T-cell (primary cell): ENCODE measurements around the gene CFTR. TPM values are rescaled to one million over a fixed set of nuclear protein-coding genes. Genes with fewer than 3 reads are reported as not detected.

Experiments
- ATAC-seq, 4 experiments: fragments of 200-7000 bp in 3 of 4; fragments of 150-1000 bp in 1 of 4; cut with Tn5 transposase; replicated peaks in 1 of 4; 1 replicate in 3 of 4; 2 replicates in 1 of 4; pipeline ENCODE4 v1.10.0; 2021; ENCODE audit warnings: moderate library complexity in 3 of 4, mild to moderate bottlenecking in 2 of 4, moderate number of reproducible peaks in 1 of 4
- CTCF ChIA-PET, 2 donors: fragments of 300-600 bp; sonication (Branson Sonifier 250); formaldehyde crosslinking; loops; one replicate each; lab custom pipeline; 2022; ENCODE audit warnings: antibody characterized with exemption in 2 of 2; lab: Charles Lee
- POLR2A ChIA-PET, 2 donors: fragments of 300-600 bp; sonication (Branson Sonifier 250); formaldehyde crosslinking; loops; one replicate each; lab custom pipeline; 2022; ENCODE audit warnings: antibody characterized with exemption in 2 of 2; lab: Charles Lee
- DNase-seq, 35 experiments: peaks; one replicate each; pipeline versions ENCODE4 v3.0.0 to v3.0.0-alpha.2; 2013 to 2023
- H3K27ac ChIP-seq: one replicate; pipeline ENCODE4 v1.5.1; 2013; ENCODE audit warnings: low read length
- H3K27me3 ChIP-seq, 2 experiments: replicated peaks in 1 of 2; 1 replicate in 1 of 2; 2 replicates in 1 of 2; pipeline versions ENCODE4 v1.6.1 to v1.7.0; 2013; ENCODE audit warnings: low read length in 1 of 2, mixed read lengths in 1 of 2; ENCODE audit not compliant: control insufficient read depth in 2 of 2, insufficient read depth in 2 of 2; ENCODE audit errors: extremely low read depth in 1 of 2
- H3K36me3 ChIP-seq, 2 donors: 1 replicate in 1 of 2; 2 replicates in 1 of 2; pipeline versions ENCODE4 v1.6.1 to v1.7.0; 2013; ENCODE audit warnings: low read length in 1 of 2; ENCODE audit not compliant: control insufficient read depth in 2 of 2, insufficient read depth in 1 of 2; ENCODE audit errors: extremely low read depth in 1 of 2
- H3K4me1 ChIP-seq, 2 experiments: 1 replicate in 1 of 2; 2 replicates in 1 of 2; pipeline versions ENCODE4 v1.6.1 to v1.7.0; 2013; ENCODE audit warnings: low read length in 2 of 2, mixed read lengths in 1 of 2; ENCODE audit not compliant: insufficient read depth in 2 of 2, control insufficient read depth in 1 of 2; ENCODE audit errors: extremely low read depth in 1 of 2
- H3K4me3 ChIP-seq, 2 donors: 1 replicate in 1 of 2; 2 replicates in 1 of 2; pipeline versions ENCODE4 v1.5.1 to v1.7.0; 2013; ENCODE audit warnings: mild to moderate bottlenecking in 2 of 2, low read length in 1 of 2, moderate library complexity in 1 of 2; ENCODE audit not compliant: control insufficient read depth in 1 of 2; ENCODE audit errors: extremely low read depth in 1 of 2
- H3K9me3 ChIP-seq: 2 replicates; pipeline ENCODE4 v1.7.0; 2013
- H3K27ac Mint-ChIP-seq, 2 donors: one replicate each; pipeline ENCODE4 v1.8.0; 2020 to 2021; ENCODE audit warnings: mild to moderate bottlenecking in 2 of 2, mixed read lengths in 2 of 2
- H3K27me3 Mint-ChIP-seq, 2 donors: one replicate each; pipeline ENCODE4 v1.8.0; 2021 to 2022; ENCODE audit warnings: mixed read lengths in 2 of 2
- H3K36me3 Mint-ChIP-seq: one replicate; pipeline ENCODE4 v1.8.0; 2021; ENCODE audit warnings: mixed read lengths
- H3K4me1 Mint-ChIP-seq, 3 donors: one replicate each; pipeline ENCODE4 v1.8.0; 2020 to 2022; ENCODE audit warnings: mixed read lengths in 3 of 3, mild to moderate bottlenecking in 1 of 3
- H3K4me3 Mint-ChIP-seq, 3 donors: one replicate each; pipeline ENCODE4 v1.8.0; 2020 to 2022; ENCODE audit warnings: mild to moderate bottlenecking in 3 of 3, mixed read lengths in 3 of 3, moderate library complexity in 3 of 3
- H3K9me3 Mint-ChIP-seq, 3 donors: one replicate each; pipeline ENCODE4 v1.8.0; 2020 to 2022; ENCODE audit warnings: mixed read lengths in 3 of 3
- WGBS: methylation state at CpG from one replicate; pipeline ENCODE4 v1.1.5; 2013; ENCODE audit warnings: missing lambda C conversion rate; ENCODE audit not compliant: insufficient coverage; 5-methylcytosine and 5-hydroxymethylcytosine counted together
- total RNA-seq, 35 experiments: library from RNA in 6 of 35; stranded (reverse) in 6 of 35; fragments of 120-200 nt in 1 of 35; gene quantifications; one replicate each; pipeline versions ENCODE4 v1.2.1 to v1.2.4 and lab custom pipeline; 2013 to 2026

CFTR gene
- total RNA-seq, 5 donors from 2014 or later (not counting 1 experiment from before 2014, with no cell fraction given), result 0.44 to 0.53 (median 0.47) TPM; not detected in 2

DNA sequence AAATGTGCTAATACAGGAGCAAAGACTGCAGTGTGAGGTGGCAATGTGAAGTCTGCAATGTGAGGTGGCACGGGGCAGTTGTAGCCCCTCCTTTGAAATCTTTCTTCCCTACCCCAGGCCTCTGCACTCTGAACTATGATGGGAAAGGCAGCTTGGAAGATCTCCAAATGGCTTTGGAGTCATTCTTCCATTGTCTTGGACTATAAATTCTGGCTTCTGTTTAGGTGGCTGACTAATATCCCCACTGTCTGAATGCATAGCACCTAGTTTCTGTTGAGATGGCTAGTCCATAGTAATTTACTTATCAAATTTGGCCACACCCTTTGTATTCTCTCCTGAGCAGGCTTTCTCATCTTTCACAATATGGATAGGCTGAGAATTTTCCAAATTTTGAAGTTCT, 175.0 kb downstream of the CFTR start:
- H3K36me3 ChIP-seq, result no peaks in the 10 kb centered on the region
- Mint-ChIP-seq H3K4me1 (no peaks in the 10 kb centered on the region), H3K27ac (no peak overlapping the region), H3K4me3 (no peak overlapping the region), H3K9me3 (peaks cover 0 to 6% (median 4%) of the 10 kb centered on the region in 3 donors), H3K36me3 (no peaks in the 10 kb centered on the region), H3K27me3 (no peaks in the 10 kb centered on the region)
- no peaks in the 10 kb centered on the region for H3K27me3 ChIP-seq
- H3K4me1 ChIP-seq, result no peaks in the 10 kb centered on the region
- ATAC-seq (no peak), DNase-seq (no peak)
- WGBS, result no CpG with 5 or more reads among the region's 1 CpG
- H3K4me3 ChIP-seq, result no peak overlapping the region
- ChIA-PET POLR2A (no interaction called here), CTCF (no interaction called here)
- H3K27ac ChIP-seq, result no peak overlapping the region
- no peaks in the 10 kb centered on the region for H3K9me3 ChIP-seq

GRCh38 chr7:117656806-117657205, 177.0 kb downstream of the CFTR start:
- H3K27me3 Mint-ChIP-seq, result no peaks in the 10 kb centered on the region
- Histone ChIP-seq H3K9me3 (no peaks in the 10 kb centered on the region), H3K27me3 (no peaks in the 10 kb centered on the region), H3K36me3 (no peaks in the 10 kb centered on the region), H3K4me1 (no peaks in the 10 kb centered on the region), H3K27ac (no peak overlapping the region), H3K4me3 (no peak overlapping the region)
- WGBS, result no CpG with 5 or more reads among the region's 2 CpGs
- no peak for DNase-seq
- no peaks in the 10 kb centered on the region for H3K36me3 Mint-ChIP-seq
- no peak overlapping the region for H3K4me3 Mint-ChIP-seq
- peaks cover 0 to 6% (median 0%) of the 10 kb centered on the region in 3 donors for H3K9me3 Mint-ChIP-seq
- H3K4me1 Mint-ChIP-seq, result no peaks in the 10 kb centered on the region
- H3K27ac Mint-ChIP-seq, result no peak overlapping the region
- ChIA-PET CTCF (no interaction called here), POLR2A (no interaction called here)
- ATAC-seq, result no peak

- no peak overlapping the region for H3K4me3 Mint-ChIP-seq
- no peak for DNase-seq
- H3K27ac Mint-ChIP-seq, result no peak overlapping the region
- ATAC-seq, result no peak
- Histone ChIP-seq H3K9me3 (no peaks in the 10 kb centered on the region), H3K36me3 (no peaks in the 10 kb centered on the region), H3K4me3 (no peak overlapping the region), H3K4me1 (no peaks in the 10 kb centered on the region), H3K27me3 (no peaks in the 10 kb centered on the region), H3K27ac (no peak overlapping the region)
- no peaks in the 10 kb centered on the region for H3K36me3 Mint-ChIP-seq
- no peaks in the 10 kb centered on the region for H3K27me3 Mint-ChIP-seq
- no peaks in the 10 kb centered on the region for H3K4me1 Mint-ChIP-seq
- ChIA-PET POLR2A (interaction anchor here (0.6 to 0.7 kb wide), 3 partner anchors 9 to 888 kb away, joined by 3 read pairs; no protein-coding TSS in a partner anchor), CTCF (no interaction called here)
- peaks cover 0 to 6% (median 0%) of the 10 kb centered on the region in 3 donors for H3K9me3 Mint-ChIP-seq
Measured at GRCh38 chr7:117659531-117660011, 179.7 kb downstream of the CFTR start.

DNA sequence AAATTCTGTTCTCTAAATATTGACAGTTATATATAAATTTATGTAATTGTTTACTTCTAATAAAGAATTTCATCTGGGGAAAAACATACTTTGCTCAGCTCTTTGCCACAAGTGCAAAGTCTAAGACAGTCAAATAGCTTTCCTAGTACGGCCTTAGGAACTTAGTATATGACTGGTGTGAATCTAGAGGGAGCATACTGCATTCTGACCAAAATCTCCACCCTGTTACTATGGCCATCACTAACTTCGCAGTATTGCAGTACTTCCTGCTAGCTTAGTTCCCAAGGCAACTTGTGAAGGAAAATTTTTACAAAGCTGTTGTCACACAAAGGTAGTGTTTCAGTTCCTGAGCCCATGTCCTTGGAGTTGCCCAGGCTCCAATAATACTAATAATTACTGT, 181.5 kb downstream of the CFTR start:
- CTCF ChIA-PET, result no interaction called here
- Mint-ChIP-seq H3K27ac (no peak overlapping the region), H3K4me1 (no peaks in the 10 kb centered on the region), H3K36me3 (no peaks in the 10 kb centered on the region), H3K4me3 (no peak overlapping the region), H3K9me3 (no peaks in the 10 kb centered on the region), H3K27me3 (no peaks in the 10 kb centered on the region)
- H3K4me1 ChIP-seq, result no peaks in the 10 kb centered on the region
- no peak overlapping the region for H3K4me3 ChIP-seq
- DNase-seq (no peak), ATAC-seq (no peak)
- H3K9me3 ChIP-seq, result no peaks in the 10 kb centered on the region
- no peaks in the 10 kb centered on the region for H3K36me3 ChIP-seq
- POLR2A ChIA-PET, result no interaction called here
- H3K27ac ChIP-seq, result no peak overlapping the region
- H3K27me3 ChIP-seq, result no peaks in the 10 kb centered on the region
- 67% methylated on average over 1 of the region's 2 CpGs for WGBS

- no peak overlapping the region for H3K4me3 ChIP-seq
- H3K27me3 ChIP-seq, result no peaks in the 10 kb centered on the region
- H3K4me3 Mint-ChIP-seq, result no peak overlapping the region
- no peaks in the 10 kb centered on the region for H3K36me3 Mint-ChIP-seq
- ChIA-PET CTCF (no interaction called here), POLR2A (interaction anchor here in 1 of 2 donors (0.6 kb wide), 1 partner anchor 28 kb away, joined by 4 read pairs; no protein-coding TSS in a partner anchor)
- H3K4me1 ChIP-seq, result no peaks in the 10 kb centered on the region
- no peak for ATAC-seq
- no peak for DNase-seq
- no peaks in the 10 kb centered on the region for H3K36me3 ChIP-seq
- WGBS, result no CpG with 5 or more reads among the region's 3 CpGs
- no peak overlapping the region for H3K27ac Mint-ChIP-seq
- no peak overlapping the region for H3K27ac ChIP-seq
- no peaks in the 10 kb centered on the region for H3K4me1 Mint-ChIP-seq
- H3K9me3 ChIP-seq, result no peaks in the 10 kb centered on the region
- H3K9me3 Mint-ChIP-seq, result no peaks in the 10 kb centered on the region
- no peaks in the 10 kb centered on the region for H3K27me3 Mint-ChIP-seq
Measured at GRCh38 chr7:117664047-117664446, 184.2 kb downstream of the CFTR start.

DNA sequence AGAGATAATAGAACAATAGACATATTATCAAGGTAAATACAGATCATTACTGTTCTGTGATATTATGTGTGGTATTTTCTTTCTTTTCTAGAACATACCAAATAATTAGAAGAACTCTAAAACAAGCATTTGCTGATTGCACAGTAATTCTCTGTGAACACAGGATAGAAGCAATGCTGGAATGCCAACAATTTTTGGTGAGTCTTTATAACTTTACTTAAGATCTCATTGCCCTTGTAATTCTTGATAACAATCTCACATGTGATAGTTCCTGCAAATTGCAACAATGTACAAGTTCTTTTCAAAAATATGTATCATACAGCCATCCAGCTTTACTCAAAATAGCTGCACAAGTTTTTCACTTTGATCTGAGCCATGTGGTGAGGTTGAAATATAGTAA, 185.5 kb downstream of the CFTR start:
- no peaks in the 10 kb centered on the region for H3K27me3 Mint-ChIP-seq
- Histone ChIP-seq H3K36me3 (no peaks in the 10 kb centered on the region), H3K27ac (no peak overlapping the region), H3K27me3 (no peaks in the 10 kb centered on the region), H3K4me1 (no peaks in the 10 kb centered on the region), H3K9me3 (no peaks in the 10 kb centered on the region), H3K4me3 (no peak overlapping the region)
- DNase-seq (no peak), ATAC-seq (no peak)
- ChIA-PET POLR2A (no interaction called here), CTCF (no interaction called here)
- no peaks in the 10 kb centered on the region for H3K4me1 Mint-ChIP-seq
- H3K27ac Mint-ChIP-seq, result no peak overlapping the region
- no peak overlapping the region for H3K4me3 Mint-ChIP-seq
- no peaks in the 10 kb centered on the region for H3K36me3 Mint-ChIP-seq
- no peaks in the 10 kb centered on the region for H3K9me3 Mint-ChIP-seq

DNA sequence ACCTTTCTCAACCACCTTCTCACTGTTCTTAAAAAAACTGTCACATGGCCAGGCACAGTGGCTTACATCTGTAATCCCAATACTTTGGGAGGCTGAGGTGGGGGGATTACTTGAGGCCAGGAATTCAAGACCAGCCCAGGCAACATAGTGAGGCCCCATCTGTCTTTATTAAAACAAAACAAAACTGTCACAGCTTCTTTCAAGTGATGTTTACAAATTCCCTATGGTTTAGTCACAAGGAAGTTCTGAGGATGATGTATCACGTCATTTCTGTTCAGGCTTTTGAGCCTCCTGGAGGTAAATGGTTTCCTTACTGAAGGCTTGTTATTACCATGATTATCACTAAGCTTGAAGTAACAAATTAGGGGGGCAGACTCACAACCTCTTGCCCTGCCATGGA, 186.2 kb downstream of the CFTR start:
- CTCF ChIA-PET, result no interaction called here
- no peaks in the 10 kb centered on the region for H3K36me3 Mint-ChIP-seq
- H3K4me1 Mint-ChIP-seq, result no peaks in the 10 kb centered on the region
- Histone ChIP-seq H3K4me1 (no peaks in the 10 kb centered on the region), H3K27ac (no peak overlapping the region), H3K27me3 (no peaks in the 10 kb centered on the region), H3K36me3 (no peaks in the 10 kb centered on the region), H3K4me3 (no peak overlapping the region), H3K9me3 (no peaks in the 10 kb centered on the region)
- POLR2A ChIA-PET, result no interaction called here
- H3K27me3 Mint-ChIP-seq, result no peaks in the 10 kb centered on the region
- DNase-seq (no peak), ATAC-seq (no peak)
- H3K27ac Mint-ChIP-seq, result no peak overlapping the region
- no peaks in the 10 kb centered on the region for H3K9me3 Mint-ChIP-seq
- no peak overlapping the region for H3K4me3 Mint-ChIP-seq
- WGBS, result no CpG with 5 or more reads among the region's 1 CpG
